Caki2 (cell line): ENCODE measurements around the gene BRI3BP. TPM values are rescaled to one million over a fixed set of nuclear protein-coding genes. Genes with fewer than 3 reads are reported as not detected.
A peak's percentile ranks its signal among the peaks of the same experiment; 100 is the strongest.

Source experiments
- DNase-seq: peaks from one replicate; pipeline ENCODE4 v3.0.0-alpha.2; 2015; ENCODE audit warnings: low read depth
- in situ Hi-C: cut with HindIII; loops from 2 replicates; pipeline ENCODE4 v1.10.0; 2016; ENCODE audit warnings: low sequenced_read_pairs, low pct_unique_long_range_greater_than_20kb, mixed read lengths
- total RNA-seq: library from RNA; depleted of rRNA; stranded (reverse); fragments of >200 nt; shearing (Covaris generic); gene quantifications from 2 replicates; pipeline ENCODE4 v1.2.3, GENCODE V29; 2014; ENCODE audit warnings: low replicate concordance; rRNA removed

The BRI3BP gene, protein sequence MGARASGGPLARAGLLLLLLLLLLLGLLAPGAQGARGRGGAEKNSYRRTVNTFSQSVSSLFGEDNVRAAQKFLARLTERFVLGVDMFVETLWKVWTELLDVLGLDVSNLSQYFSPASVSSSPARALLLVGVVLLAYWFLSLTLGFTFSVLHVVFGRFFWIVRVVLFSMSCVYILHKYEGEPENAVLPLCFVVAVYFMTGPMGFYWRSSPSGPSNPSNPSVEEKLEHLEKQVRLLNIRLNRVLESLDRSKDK
- 12.6 and 13.7 TPM in 2 replicates for total RNA-seq

DNA sequence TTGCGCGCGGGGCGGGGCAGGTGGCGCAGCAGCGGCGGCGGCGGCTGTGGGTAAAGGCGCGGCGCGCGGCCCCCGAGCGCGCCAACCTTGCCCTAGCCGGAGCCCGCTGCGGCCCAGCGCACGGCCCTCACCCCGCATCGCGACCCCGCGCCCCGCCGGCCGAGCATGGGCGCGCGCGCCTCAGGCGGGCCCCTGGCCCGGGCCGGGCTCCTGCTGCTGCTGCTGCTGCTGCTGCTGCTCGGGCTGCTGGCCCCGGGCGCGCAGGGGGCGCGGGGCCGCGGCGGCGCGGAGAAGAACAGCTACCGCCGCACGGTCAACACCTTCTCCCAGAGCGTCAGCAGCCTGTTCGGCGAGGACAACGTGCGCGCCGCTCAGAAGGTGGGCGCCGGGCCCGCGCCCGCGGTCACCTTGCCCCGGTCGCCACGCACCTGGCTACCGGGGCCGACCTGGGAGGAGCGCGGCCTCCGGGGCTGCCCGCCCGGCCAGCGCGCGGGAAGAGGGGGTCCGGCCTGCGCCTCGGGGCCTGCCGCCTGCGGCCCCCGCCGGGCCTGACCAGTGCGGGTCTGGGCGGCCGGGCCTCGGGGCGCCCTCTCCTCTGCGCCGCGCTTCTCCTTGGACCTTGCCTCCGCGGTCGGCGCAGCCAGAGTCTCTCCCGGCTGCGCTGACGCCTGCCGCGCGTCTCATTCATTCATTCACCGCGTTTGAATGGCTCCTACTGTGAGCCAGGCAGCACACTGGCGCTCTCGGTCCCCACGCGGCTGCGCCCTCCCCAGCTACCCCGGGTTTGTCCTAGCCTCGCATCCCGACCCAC lies at the start of gene BRI3BP:
TSS of gene BRI3BP (plus strand) at position 20 of the 811 bp plus-strand sequence. CDS start at position 166, 146 bp downstream.
- DNase-seq: peak; percentile 55
- in situ Hi-C loops: no loop called here

DNA sequence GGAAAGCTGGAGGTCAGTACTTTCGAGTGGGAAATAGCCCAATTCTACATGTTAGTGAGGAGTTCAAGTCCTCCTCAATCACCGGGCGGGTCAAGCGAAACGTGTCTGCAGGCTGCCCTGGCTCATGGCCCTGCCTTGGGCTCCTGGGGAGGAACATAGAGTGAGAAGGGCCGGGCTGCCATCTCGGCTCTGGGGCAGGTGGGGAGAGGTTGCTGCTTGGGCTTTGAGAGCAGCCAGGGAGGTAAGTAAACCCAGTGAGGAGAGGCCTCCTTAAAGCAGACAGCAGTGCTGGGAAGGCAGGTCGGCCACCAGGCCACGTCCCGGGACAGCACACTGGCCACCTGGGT lies 47.0 kb upstream of the BRI3BP start:
- in situ Hi-C loops: no loop called here
- no peak for DNase-seq

GRCh38 chr12:124947013-124947412 lies 46.4 kb upstream of the BRI3BP start:
- no peak for DNase-seq
- in situ Hi-C loops: no loop called here

DNA sequence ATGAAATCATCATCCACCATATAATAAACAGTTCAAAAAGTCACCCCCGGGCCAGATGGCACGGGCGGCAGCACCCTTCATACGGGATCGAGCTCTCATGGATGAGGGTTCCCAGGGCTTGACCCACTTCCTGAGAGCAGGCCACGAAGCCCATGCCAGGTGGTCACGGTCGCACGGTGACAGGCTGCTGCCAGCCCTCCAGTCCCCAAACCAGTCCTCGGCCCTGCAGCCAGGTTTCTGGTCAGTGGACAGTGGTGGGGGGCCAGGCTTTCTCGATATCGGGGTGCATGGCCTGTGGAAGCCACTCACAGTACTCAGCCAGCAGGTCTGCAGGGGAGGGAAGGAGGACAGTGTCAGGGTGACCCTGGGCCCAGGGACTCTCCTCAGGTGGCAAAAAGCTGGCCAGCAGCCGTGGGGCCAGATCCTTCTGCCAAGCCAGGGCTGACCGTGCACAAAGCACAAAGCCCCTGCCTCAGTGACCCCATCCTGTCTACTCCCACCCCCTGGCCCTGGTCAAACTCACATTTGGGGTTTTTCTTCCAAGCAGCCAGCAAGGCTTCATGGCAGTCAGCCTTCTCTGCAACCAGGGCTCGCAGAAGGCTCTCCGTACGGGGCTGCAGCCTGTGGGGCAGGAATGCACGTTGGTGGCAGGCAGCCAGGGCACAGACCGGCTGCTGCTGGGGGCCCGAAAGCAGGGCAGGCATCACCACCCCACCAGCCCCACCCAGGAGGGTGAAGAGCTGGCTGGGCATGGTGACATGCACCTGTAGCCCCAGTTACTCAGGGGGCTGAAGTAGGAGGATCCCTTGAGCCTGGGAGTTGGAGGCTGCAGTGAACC lies 45.7 kb upstream of the BRI3BP start:
- in situ Hi-C loops: no loop called here
- DNase-seq: no peak

DNA sequence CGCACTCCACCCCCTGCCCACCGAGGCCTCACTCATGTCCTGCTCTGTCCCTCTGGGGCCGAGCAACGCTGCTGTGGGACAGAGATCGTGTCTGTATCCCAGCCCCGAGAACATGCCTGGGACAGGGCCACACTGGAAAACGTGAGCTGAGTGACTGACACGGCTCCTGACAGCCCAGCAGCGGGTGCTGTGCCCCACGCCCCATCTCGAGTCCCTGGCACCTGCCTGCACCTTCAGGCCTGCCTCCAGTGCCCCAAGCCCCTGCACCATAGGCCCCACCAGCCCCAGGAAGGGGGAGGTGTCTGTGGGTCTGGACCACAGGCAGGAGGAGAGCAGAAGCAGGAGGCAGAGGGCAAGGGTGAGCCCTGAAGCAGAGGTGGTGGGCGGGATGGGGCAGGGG lies 44.4 kb upstream of the BRI3BP start:
- in situ Hi-C loops: no loop called here

GRCh38 chr12:124949779-124950728 lies 43.4 kb upstream of the BRI3BP start:
- in situ Hi-C loops: no loop called here
- no peak for DNase-seq

More for the DNA sequence above, 44.4 kb upstream of the BRI3BP start:
- no peak for DNase-seq

- in situ Hi-C loops: no loop called here
- DNase-seq: no peak
Measured at GRCh38 chr12:124952295-124952694, 41.1 kb upstream of the BRI3BP start.

- DNase-seq: peak; percentile 44
- in situ Hi-C loops: no loop called here
Measured at GRCh38 chr12:124952801-124953200, 40.6 kb upstream of the BRI3BP start.

GRCh38 chr12:124953689-124954405 lies 39.6 kb upstream of the BRI3BP start:
- in situ Hi-C loops: no loop called here
- DNase-seq: no peak

DNA sequence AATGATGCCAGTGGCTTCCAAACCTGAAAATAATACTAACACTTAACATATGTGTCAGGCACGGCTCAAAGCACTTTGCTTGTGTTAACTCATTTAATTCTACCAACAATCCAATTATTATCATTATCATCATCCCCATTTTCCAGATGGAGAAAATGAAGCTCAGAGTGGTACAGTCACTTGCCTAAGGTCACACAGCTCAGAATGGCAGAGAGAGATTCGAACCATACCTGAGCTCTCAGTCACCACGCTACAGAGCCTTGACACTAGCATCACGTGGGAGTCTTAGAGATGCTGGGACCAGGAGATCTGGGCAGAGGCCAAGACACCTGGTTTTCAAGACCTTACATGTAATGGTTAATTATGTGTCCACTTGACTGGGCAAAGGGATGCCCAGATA lies 38.7 kb upstream of the BRI3BP start:
- DNase-seq: no peak
- in situ Hi-C loops: no loop called here

- in situ Hi-C loops: no loop called here
- DNase-seq: no peak
Measured at GRCh38 chr12:124956571-124956970, 36.9 kb upstream of the BRI3BP start.

DNA sequence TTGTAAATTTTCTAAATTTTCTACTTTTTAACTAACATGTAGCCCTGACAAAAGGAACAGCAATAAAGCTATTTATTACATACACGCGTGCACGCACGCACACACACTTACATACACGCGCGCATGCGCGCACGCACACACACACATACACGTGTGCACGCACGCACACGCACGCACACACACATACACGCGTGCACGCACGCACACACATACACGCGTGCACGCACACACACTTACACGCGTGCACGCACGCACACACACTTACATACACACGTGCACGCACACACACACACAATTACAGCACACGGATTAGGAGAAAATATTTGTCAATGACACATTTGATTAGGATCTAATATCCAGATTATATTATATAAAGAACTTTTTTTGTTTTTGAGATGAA lies 32.4 kb upstream of the BRI3BP start:
- DNase-seq: no peak
- in situ Hi-C loops: no loop called here

- DNase-seq: no peak
- in situ Hi-C loops: no loop called here
Measured at GRCh38 chr12:124963211-124963610, 30.2 kb upstream of the BRI3BP start.

DNA sequence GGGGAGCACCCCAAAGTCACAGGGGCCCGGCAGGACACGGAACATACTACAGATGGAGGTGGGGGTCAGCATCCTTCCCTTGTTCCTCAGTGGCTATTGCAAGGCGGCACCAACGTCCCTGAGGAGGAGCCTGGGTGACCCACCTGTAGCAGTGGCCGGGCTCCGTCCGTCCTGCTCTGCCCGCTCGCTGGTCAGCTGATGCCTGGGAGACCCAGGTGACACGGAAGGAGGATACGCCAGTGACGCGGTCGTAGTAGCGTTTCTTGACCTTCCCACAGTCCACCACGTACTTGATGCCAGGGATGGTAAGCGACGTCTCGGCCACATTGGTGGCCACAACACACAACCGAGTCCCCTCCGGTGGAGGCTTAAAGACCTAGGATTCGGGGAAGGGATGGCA lies 29.2 kb upstream of the BRI3BP start:
- in situ Hi-C loops: no loop called here
- DNase-seq: no peak

- in situ Hi-C loops: no loop called here
- DNase-seq: no peak
Measured at GRCh38 chr12:124964836-124965462, 28.5 kb upstream of the BRI3BP start.

DNA sequence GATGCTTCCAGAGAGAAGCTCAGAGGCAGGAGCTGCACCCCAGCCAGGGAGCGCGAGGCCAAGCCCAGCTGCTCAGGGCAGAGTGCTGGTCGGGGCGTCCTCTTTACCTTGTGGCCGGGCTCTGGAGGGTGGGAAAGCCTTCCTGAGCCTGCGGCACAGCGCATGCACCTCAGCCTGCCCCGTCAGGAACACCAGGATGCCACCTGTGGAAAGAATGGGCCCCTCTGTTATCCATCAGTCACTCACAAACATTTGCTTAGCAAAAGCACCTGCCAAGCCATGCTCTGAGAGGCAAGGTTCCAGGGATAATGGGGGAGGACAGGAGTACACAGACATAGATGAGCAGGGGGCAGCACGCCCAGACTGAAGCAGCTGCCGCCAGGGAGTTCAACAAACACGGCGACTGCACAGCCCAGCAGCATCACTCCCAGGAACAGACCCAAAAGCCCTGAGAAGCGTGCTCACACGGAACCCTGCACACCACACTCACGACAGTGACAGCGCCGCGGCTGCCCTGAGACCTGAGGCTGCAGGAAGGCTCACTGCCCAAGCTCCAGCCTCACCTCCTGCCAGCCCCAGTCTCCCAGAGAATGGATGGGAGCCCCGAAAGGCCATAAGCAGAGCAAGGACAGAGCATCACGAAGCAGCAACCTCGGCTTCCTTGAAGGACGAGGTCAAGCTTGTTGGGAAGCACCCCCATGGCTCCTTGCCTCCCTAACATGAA lies 26.3 kb upstream of the BRI3BP start:
- in situ Hi-C loops: no loop called here

More for the DNA sequence above, 26.3 kb upstream of the BRI3BP start:
- no peak for DNase-seq
